K562 (cell line): ENCODE measurements around the gene METRNL. TPM values are rescaled to one million over a fixed set of nuclear protein-coding genes. Genes with fewer than 3 reads are reported as not detected.

Experiments used
- CHD7 ChIP-seq: fragments of 200-600 bp; sonication (generic); IDR thresholded peaks from one replicate; pipeline ENCODE4 v1.6.1; 2012; ENCODE audit warnings: mild to moderate bottlenecking, low read depth, low read length, inconsistent platforms
- FOXK2 ChIP-seq, 2 experiments: fragments of 450-650 bp; IDR thresholded peaks in 1 of 2; conservative IDR thresholded peaks in 1 of 2; 2 replicates each; pipeline ENCODE4 v1.6.1; 2016; ENCODE audit warnings: low read depth in 2 of 2, mild to moderate bottlenecking in 1 of 2
- GABPA ChIP-seq: fragments of 200-800 bp; sonication (Bioruptor generic); conservative IDR thresholded peaks from 2 replicates; pipeline ENCODE4 v1.6.1; 2016; ENCODE audit warnings: low read depth, missing genetic modification characterization, missing compliant biosample characterization
- GATAD2A ChIP-seq: fragments of 450-650 bp; IDR thresholded peaks from 2 replicates; pipeline ENCODE4 v1.6.1; 2017
- HMG20A ChIP-seq: fragments of 450-650 bp; formaldehyde crosslinking; conservative IDR thresholded peaks from 2 replicates; pipeline ENCODE4 v1.4.0; 2020; ENCODE audit warnings: mild to moderate bottlenecking, mixed read lengths
- PPARD ChIP-seq: fragments of 250-450 bp; sonication (Bioruptor Pico); IDR thresholded peaks from 2 replicates; pipeline ENCODE4 v1.8.0; 2022; ENCODE audit warnings: inconsistent platforms, mild to moderate bottlenecking, moderate library complexity
- polyA plus RNA-seq, 8 experiments: library from polyadenylated mRNA; depleted of rRNA in 4 of 8; stranded (reverse) in 5 of 8; unstranded in 3 of 8; fragments of >200 nt; fragmentation: Nextera tagmentation in 2 of 8; fragmentation: Illumina TruSeq in 1 of 8; extraction: Ambion mirVana in 2 of 8; extraction: Trizol in 1 of 8; gene quantifications; 2 replicates each; pipeline versions ENCODE4 v1.2.1 to v1.2.3, GENCODE V29; 2011 to 2014; ENCODE audit warnings: inconsistent platforms in 1 of 8, missing spikeins in 1 of 8
- total RNA-seq, 7 experiments: library from RNA; depleted of rRNA in 6 of 7; stranded (reverse); fragments of >200 nt in 6 of 7; fragmentation: Illumina TruSeq in 2 of 7; extraction: Trizol in 2 of 7; gene quantifications; 2 replicates each; pipeline versions ENCODE4 v1.2.1 to v1.2.3, GENCODE V29; 2011 to 2021; ENCODE audit warnings: low replicate concordance in 1 of 7
- TF ChIP-seq, protein P1 (sequence below): sonication (generic); formaldehyde crosslinking; IDR thresholded peaks from 2 replicates; pipeline ENCODE4 v1.8.0; 2022; ENCODE audit warnings: missing genetic modification reagents, mild to moderate bottlenecking, borderline replicate concordance
- TF ChIP-seq, protein P2 (sequence below): fragments of 200-400 bp; formaldehyde crosslinking; IDR thresholded peaks from 2 replicates; pipeline ENCODE4 v1.6.1; 2017; ENCODE audit warnings: mild to moderate bottlenecking, low read depth, low read length, moderate library complexity
- TF ChIP-seq, protein P3 (sequence below): sonication (generic); formaldehyde crosslinking; IDR thresholded peaks from 2 replicates; pipeline ENCODE4 v1.8.0; 2022; ENCODE audit warnings: mild to moderate bottlenecking, missing genetic modification reagents

The METRNL gene
- total and polyA plus RNA-seq, 9 of the 15 experiments (the other 6 are each of a cell fraction or from before 2014, with no cell fraction given) = 0.17 to 31.8 (median 2.9) TPM

DNA sequence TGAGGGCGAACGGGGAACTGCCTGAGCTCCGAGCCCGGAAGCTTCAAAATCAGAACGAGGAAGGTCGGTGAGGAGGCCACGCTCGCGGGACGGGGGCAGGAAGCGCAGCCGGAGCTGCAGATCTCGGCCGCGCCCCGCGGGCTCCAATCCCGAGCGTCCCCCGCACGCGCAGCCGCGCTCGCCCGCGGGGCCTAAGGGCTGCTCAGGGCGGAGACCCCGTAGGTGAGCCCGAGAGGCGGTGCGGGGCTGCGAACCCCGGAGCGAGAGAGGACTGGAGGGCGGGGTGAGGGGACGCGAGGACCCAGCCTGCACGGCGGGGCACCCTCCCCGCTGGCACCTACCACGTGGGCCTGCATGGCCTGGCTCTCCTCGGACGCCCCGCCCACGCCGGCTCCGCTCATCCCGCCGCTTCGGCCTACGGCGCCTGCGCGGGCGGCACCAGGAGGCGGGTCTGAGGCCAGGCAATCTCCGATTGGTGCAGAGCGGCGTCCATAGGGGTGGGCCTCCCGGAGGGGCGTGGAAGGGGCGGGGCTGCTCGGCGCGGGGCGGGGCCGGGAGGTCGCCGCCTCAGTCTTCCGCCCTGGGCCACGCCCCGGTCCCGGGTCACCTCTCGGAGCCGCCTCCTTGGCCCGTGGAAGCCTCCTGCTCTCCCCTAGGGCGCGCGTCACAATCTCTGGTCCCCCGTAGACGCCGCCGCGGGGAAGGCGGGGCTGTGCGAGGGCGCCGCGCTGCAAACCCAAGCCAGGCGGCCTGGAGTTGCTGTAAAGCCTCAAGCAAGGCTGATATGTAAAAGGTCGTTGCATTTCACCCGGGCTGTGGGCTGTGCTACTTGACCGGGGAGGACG is 27.8 kb upstream of the METRNL start (continued):
- TF ChIP-seq CHD7 = no peak
- no peak for TF ChIP-seq PPARD (CRISPR knock-in tag)
- no peak for TF ChIP-seq FOXK2 (conservative IDR thresholded peaks at IDR 0.05 in 1 of 2, IDR thresholded peaks at IDR 0.05 in 1 of 2; ENCODE audit: low read depth in 2 of 2)
- TF ChIP-seq GABPA = peak; percentile 54; the same call in 1 of the 2 replicates
- TF ChIP-seq, protein P1, sequence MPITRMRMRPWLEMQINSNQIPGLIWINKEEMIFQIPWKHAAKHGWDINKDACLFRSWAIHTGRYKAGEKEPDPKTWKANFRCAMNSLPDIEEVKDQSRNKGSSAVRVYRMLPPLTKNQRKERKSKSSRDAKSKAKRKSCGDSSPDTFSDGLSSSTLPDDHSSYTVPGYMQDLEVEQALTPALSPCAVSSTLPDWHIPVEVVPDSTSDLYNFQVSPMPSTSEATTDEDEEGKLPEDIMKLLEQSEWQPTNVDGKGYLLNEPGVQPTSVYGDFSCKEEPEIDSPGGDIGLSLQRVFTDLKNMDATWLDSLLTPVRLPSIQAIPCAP (CRISPR knock-in tag) = no peak
- TF ChIP-seq, protein P2, sequence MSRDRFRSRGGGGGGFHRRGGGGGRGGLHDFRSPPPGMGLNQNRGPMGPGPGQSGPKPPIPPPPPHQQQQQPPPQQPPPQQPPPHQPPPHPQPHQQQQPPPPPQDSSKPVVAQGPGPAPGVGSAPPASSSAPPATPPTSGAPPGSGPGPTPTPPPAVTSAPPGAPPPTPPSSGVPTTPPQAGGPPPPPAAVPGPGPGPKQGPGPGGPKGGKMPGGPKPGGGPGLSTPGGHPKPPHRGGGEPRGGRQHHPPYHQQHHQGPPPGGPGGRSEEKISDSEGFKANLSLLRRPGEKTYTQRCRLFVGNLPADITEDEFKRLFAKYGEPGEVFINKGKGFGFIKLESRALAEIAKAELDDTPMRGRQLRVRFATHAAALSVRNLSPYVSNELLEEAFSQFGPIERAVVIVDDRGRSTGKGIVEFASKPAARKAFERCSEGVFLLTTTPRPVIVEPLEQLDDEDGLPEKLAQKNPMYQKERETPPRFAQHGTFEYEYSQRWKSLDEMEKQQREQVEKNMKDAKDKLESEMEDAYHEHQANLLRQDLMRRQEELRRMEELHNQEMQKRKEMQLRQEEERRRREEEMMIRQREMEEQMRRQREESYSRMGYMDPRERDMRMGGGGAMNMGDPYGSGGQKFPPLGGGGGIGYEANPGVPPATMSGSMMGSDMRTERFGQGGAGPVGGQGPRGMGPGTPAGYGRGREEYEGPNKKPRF = no peak
- TF ChIP-seq HMG20A = no peak
- TF ChIP-seq, protein P3, sequence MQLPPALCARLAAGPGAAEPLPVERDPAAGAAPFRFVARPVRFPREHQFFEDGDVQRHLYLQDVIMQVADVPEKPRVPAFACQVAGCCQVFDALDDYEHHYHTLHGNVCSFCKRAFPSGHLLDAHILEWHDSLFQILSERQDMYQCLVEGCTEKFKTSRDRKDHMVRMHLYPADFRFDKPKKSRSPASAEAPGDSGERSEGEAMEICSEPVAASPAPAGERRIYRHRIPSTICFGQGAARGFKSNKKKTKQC (CRISPR knock-in tag) = peak; percentile 97
- 0 out of 2 replicates have a peak, but pooled peaks have one; percentile 40 for TF ChIP-seq GATAD2A
